Neural cell (in vitro differentiated cells): ENCODE data around the gene BPGM. TPM values are rescaled to one million over a fixed set of nuclear protein-coding genes. Genes with fewer than 3 reads are reported as not detected.

Experiments
- H2AFZ ChIP-seq: fragments of 200-600, 300-800 bp; sonication (generic), shearing (Covaris generic); 2 replicates; pipeline ENCODE4 v1.6.0; 2014; ENCODE audit warnings: low read depth, mild to moderate bottlenecking, antibody characterized with exemption, low read length, moderate library complexity
- H3F3A ChIP-seq: fragments of 200-600 bp; shearing (Covaris generic); 2 replicates; pipeline ENCODE4 v1.6.1; 2016; ENCODE audit warnings: mild to moderate bottlenecking, moderate library complexity, mixed read lengths, antibody characterized with exemption, low read length; ENCODE audit not compliant: insufficient read depth, poor library complexity, severe bottlenecking
- H3K27ac ChIP-seq: fragments of 200-600, 300-800 bp; sonication (generic), shearing (Covaris generic); 2 replicates; pipeline ENCODE4 v1.5.1; 2014; ENCODE audit warnings: mild to moderate bottlenecking, low read length, moderate library complexity
- H3K27me3 ChIP-seq: fragments of 300-800, 200-600 bp; sonication (generic), shearing (Covaris generic); 2 replicates; pipeline ENCODE4 v1.6.0; 2014; ENCODE audit warnings: mild to moderate bottlenecking, low read depth, low read length, moderate library complexity; ENCODE audit not compliant: insufficient read depth
- H3K36me3 ChIP-seq: fragments of 300-800, 200-600 bp; sonication (generic), shearing (Covaris generic); 2 replicates; pipeline ENCODE4 v1.5.1; 2014; ENCODE audit warnings: mild to moderate bottlenecking, antibody characterized with exemption, low read length, moderate library complexity; ENCODE audit not compliant: insufficient read depth
- H3K4me2 ChIP-seq: fragments of 300-800, 200-600 bp; sonication (generic), shearing (Covaris generic); 2 replicates; pipeline ENCODE4 v1.6.0; 2014; ENCODE audit warnings: mild to moderate bottlenecking, low read length
- H3K4me3 ChIP-seq: fragments of 300-800, 200-600 bp; sonication (generic), shearing (Covaris generic); 2 replicates; pipeline ENCODE4 v1.5.1; 2014; ENCODE audit warnings: mild to moderate bottlenecking, low read length, moderate library complexity
- H3K79me2 ChIP-seq: fragments of 200-600 bp; shearing (Covaris generic); replicated peaks from 2 replicates; pipeline ENCODE4 v1.6.0; 2014; ENCODE audit warnings: mild to moderate bottlenecking, low read length, moderate library complexity; ENCODE audit not compliant: insufficient read depth
- H3K9ac ChIP-seq: fragments of 300-800, 200-600 bp; sonication (generic), shearing (Covaris generic); 2 replicates; pipeline ENCODE4 v1.6.1; 2016; ENCODE audit warnings: mild to moderate bottlenecking, low read length, mixed read lengths
- H3K9me2 ChIP-seq: fragments of 200-600 bp; shearing (Covaris generic); 2 replicates; pipeline ENCODE4 v1.6.1; 2016; ENCODE audit warnings: mild to moderate bottlenecking, low read length, mixed read lengths; ENCODE audit not compliant: insufficient read depth
- H3K9me3 ChIP-seq: fragments of 200-600, 300-800 bp; sonication (generic), shearing (Covaris generic); 2 replicates; pipeline ENCODE4 v1.6.1; 2016; ENCODE audit warnings: mild to moderate bottlenecking, mixed run types, low read length, moderate library complexity, mixed read lengths
- H4K20me1 ChIP-seq: fragments of 200-600 bp; shearing (Covaris generic); 2 replicates; pipeline ENCODE4 v1.6.1; 2016; ENCODE audit warnings: mild to moderate bottlenecking, mixed run types; ENCODE audit not compliant: insufficient read depth
- CTCF ChIP-seq: fragments of 450-650 bp; IDR thresholded peaks from 2 replicates; pipeline ENCODE4 v1.5.1; 2014; ENCODE audit warnings: antibody characterized with exemption, mild to moderate bottlenecking, moderate library complexity; ENCODE audit not compliant: poor library complexity, severe bottlenecking
- EP300 ChIP-seq: fragments of 450-650 bp; conservative IDR thresholded peaks from 2 replicates; pipeline ENCODE4 v1.6.1; 2014; ENCODE audit warnings: antibody characterized with exemption, mild to moderate bottlenecking, moderate library complexity; ENCODE audit not compliant: poor library complexity, severe bottlenecking
- EZH2 ChIP-seq: fragments of 200-600, 300-800 bp; shearing (Covaris generic), sonication (generic); IDR thresholded peaks from 2 replicates; pipeline ENCODE4 v1.6.1; 2014; ENCODE audit warnings: antibody characterized with exemption, low read length, borderline replicate concordance, mild to moderate bottlenecking; ENCODE audit not compliant: insufficient read depth, poor library complexity, severe bottlenecking
- MXI1 ChIP-seq: fragments of 450-650 bp; conservative IDR thresholded peaks from 2 replicates; pipeline ENCODE4 v1.6.1; 2014; ENCODE audit warnings: antibody characterized with exemption, mild to moderate bottlenecking; ENCODE audit not compliant: poor library complexity, severe bottlenecking
- POLR2AphosphoS5 ChIP-seq: IDR thresholded peaks from 2 replicates; pipeline ENCODE4 v1.6.1; 2012
- RAD21 ChIP-seq: fragments of 450-650 bp; conservative IDR thresholded peaks from 2 replicates; pipeline ENCODE4 v1.6.1; 2014; ENCODE audit warnings: antibody characterized with exemption, mild to moderate bottlenecking, moderate library complexity
- REST ChIP-seq: IDR thresholded peaks from 2 replicates; pipeline ENCODE4 v1.6.1; 2012; ENCODE audit warnings: borderline replicate concordance
- SMC3 ChIP-seq: fragments of 450-650 bp; conservative IDR thresholded peaks from 2 replicates; pipeline ENCODE4 v1.6.1; 2014; ENCODE audit warnings: antibody characterized with exemption, mild to moderate bottlenecking, moderate library complexity; ENCODE audit not compliant: poor library complexity
- TAF1 ChIP-seq: IDR thresholded peaks from 2 replicates; pipeline ENCODE4 v1.6.1; 2012; ENCODE audit warnings: low read depth
- polyA plus RNA-seq: library from polyadenylated mRNA; depleted of rRNA; stranded (reverse); fragments of >200 nt; gene quantifications from 2 replicates; pipeline ENCODE4 v1.2.3, GENCODE V29; 2014

The BPGM gene
- polyA plus RNA-seq, 1 donor from 2014 or later: 57.4 TPM

- Histone ChIP-seq H3K9ac (no peak overlapping the region), H3K9me2 (no peaks in the 10 kb centered on the region), H3K4me3 (no peak overlapping the region), H3K79me2 (no peaks in the 10 kb centered on the region), H2AFZ (no peak overlapping the region), H3K27me3 (no peaks in the 10 kb centered on the region), H3K9me3 (no peaks in the 10 kb centered on the region), H4K20me1 (no peaks in the 10 kb centered on the region), H3K36me3 (no peaks in the 10 kb centered on the region), H3K4me2 (no peak overlapping the region), H3K27ac (no peak overlapping the region), H3F3A (no peaks in the 10 kb centered on the region)
- no peak for TF ChIP-seq EP300
- no peak for TF ChIP-seq EZH2
- no peak for TF ChIP-seq RAD21
- TF ChIP-seq POLR2AphosphoS5: no peak
- TF ChIP-seq SMC3: no peak
- TF ChIP-seq MXI1: no peak
- no peak for TF ChIP-seq TAF1
- TF ChIP-seq CTCF: no peak
These were observed 21.2 kb downstream of the BPGM start for GRCh38 chr7:134667899-134668298.

- no peak for TF ChIP-seq SMC3
- TF ChIP-seq MXI1: no peak
- no peak for TF ChIP-seq TAF1
- no peak for TF ChIP-seq EZH2
- TF ChIP-seq EP300: no peak
- TF ChIP-seq REST: no peak
- TF ChIP-seq POLR2AphosphoS5: no peak
- TF ChIP-seq RAD21: no peak
- no peak for TF ChIP-seq CTCF
- Histone ChIP-seq H3K79me2 (no peaks in the 10 kb centered on the region), H3K9me3 (peaks cover 4% of the 10 kb centered on the region), H3K4me2 (no peak overlapping the region), H3F3A (no peaks in the 10 kb centered on the region), H3K27ac (no peak overlapping the region), H3K27me3 (no peaks in the 10 kb centered on the region), H4K20me1 (no peaks in the 10 kb centered on the region), H3K36me3 (no peaks in the 10 kb centered on the region), H2AFZ (no peak overlapping the region), H3K9me2 (no peaks in the 10 kb centered on the region), H3K9ac (no peak overlapping the region), H3K4me3 (no peak overlapping the region)
These were observed 22.7 kb downstream of the BPGM start for GRCh38 chr7:134669388-134669787.
